ENCODE measurements around the gene EVC2. TPM values are rescaled to one million over a fixed set of nuclear protein-coding genes. Genes with fewer than 3 reads are reported as not detected.
A peak's percentile ranks its signal among the peaks of the same experiment; 100 is the strongest.

Gene EVC2
- total and polyA plus RNA-seq, 2 of the 4 experiments (the other 2 are of a cell fraction), result 2.7 to 5.9 TPM

DNA sequence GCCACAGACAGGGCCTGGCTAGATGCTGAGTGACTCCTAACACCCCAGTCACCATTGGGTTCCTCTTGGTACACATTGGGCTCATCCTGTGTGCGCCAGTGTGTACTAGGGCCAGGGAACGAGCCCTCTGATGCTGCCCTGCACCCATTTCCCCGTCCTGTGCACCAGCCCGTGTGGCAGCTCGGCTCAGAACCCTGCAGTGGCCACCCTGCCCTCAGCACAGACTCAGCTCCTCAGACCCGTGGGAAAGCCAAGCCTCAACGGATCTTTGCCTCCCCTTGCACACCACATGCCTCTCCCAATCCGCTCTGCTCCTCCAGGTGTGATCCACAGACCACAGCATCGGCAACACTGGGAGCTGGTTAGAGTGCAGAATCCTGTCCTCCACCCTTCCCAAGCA lies 41.2 kb upstream of the EVC2 start:
- CTCF ChIA-PET, result no interaction called here
- 93% methylated on average over 5 of the region's 9 CpGs; no CpG with 5 or more reads in 1 of the 2 experiments for WGBS, 2 experiments (ENCODE audit: extremely low coverage in 2 of 2, insufficient read length in 1 of 2)
- H4K5ac ChIP-seq (ENCODE audit: low read depth, low read length), result peak overlapping the region; percentile 5; the same call in 1 of the 2 replicates
- in situ Hi-C loops (cut with MboI; ENCODE audit: low sequenced_read_pairs), result no loop called here
- POLR2A ChIA-PET (ENCODE audit: unreplicated experiment), result no interaction called here
- no TSS peak for BruUV-seq (replicated peaks)
- peak overlapping the region; percentile 93; the same call in 2 of the 3 replicates for H2BK15ac ChIP-seq (ENCODE audit: low read depth, low read length)
- peaks cover 12% of the 10 kb centered on the region for H4K20me1 ChIP-seq (ENCODE audit: insufficient read depth, low read length)
- H3K4me1 ChIP-seq (ENCODE audit: control insufficient read depth, insufficient read depth, low read length), result peaks cover 57% of the 10 kb centered on the region
- intact Hi-C loops (cut with micrococcal nuclease), result loop anchor here (5.0 kb wide), 1 partner anchor 43 kb away; no protein-coding TSS in a partner anchor
- H3K9me1 ChIP-seq (ENCODE audit: insufficient read depth, low read length), result peaks cover 57% of the 10 kb centered on the region
- H3K79me1 ChIP-seq (ENCODE audit: low read depth in 1 of 2, low read length in 2 of 2), result peaks cover 12 to 65% of the 10 kb centered on the region in 2 experiments
- ATAC-seq (ENCODE audit: low read depth) (no peak), DNase-seq (no peak)
- no peak overlapping the region for H3K4me2 ChIP-seq (ENCODE audit: low read depth, low read length)
- no peak overlapping the region for H3K9ac ChIP-seq (ENCODE audit: low read depth, low read length)
- peaks cover 45% of the 10 kb centered on the region for H3K36me3 ChIP-seq (ENCODE audit: control insufficient read depth, insufficient read depth, low read length)
- H2BK5ac ChIP-seq (ENCODE audit: low read depth, low read length, poor library complexity, severe bottlenecking), result peak overlapping the region; percentile 80
- peak overlapping the region; percentile 72 for H3K4ac ChIP-seq (ENCODE audit: low read depth, low read length)
- 0 out of 2 replicates have a peak overlapping the region, but pooled peaks have one; percentile 1 for H3K27ac ChIP-seq (ENCODE audit: insufficient read depth, low read length)
- H3K56ac ChIP-seq (ENCODE audit: extremely low read depth, insufficient read depth, low read length), result no peak overlapping the region; the same call in 1 of the 2 replicates
- H3K9me3 ChIP-seq (ENCODE audit: control insufficient read depth, insufficient read depth, low read length), result no peaks in the 10 kb centered on the region
- peak overlapping the region; percentile 62 for H2BK120ac ChIP-seq (ENCODE audit: low read depth, low read length)
- peak overlapping the region; percentile 91 for H2AK9ac ChIP-seq (replicated peaks; ENCODE audit: low read depth, low read length, poor library complexity)
- peak overlapping the region; percentile 17 for H2AFZ ChIP-seq (replicated peaks; ENCODE audit: low read length, poor library complexity)
- peak overlapping the region in 1 of 2 experiments; percentile 48; a peak in 1 of 4 replicates for H4K8ac ChIP-seq (ENCODE audit: low read depth in 2 of 2, low read length in 2 of 2)
- peak overlapping the region; percentile 42; the same call in 1 of the 2 replicates for H3K14ac ChIP-seq (replicated peaks; ENCODE audit: low read depth, low read length)
- no peaks in the 10 kb centered on the region for H3K27me3 ChIP-seq (ENCODE audit: control insufficient read depth, insufficient read depth, low read length)
- peak overlapping the region; percentile 6 for H3K18ac ChIP-seq (ENCODE audit: low read depth, low read length)
- H2BK20ac ChIP-seq (ENCODE audit: low read depth, low read length), result peak overlapping the region; percentile 79
- H3K23ac ChIP-seq (ENCODE audit: low read depth, low read length), result peak overlapping the region; percentile 13; the same call in 1 of the 2 replicates
- H2AK5ac ChIP-seq (ENCODE audit: low read depth, low read length), result peak overlapping the region; percentile 98
- H4K91ac ChIP-seq (ENCODE audit: insufficient read depth, low read depth, low read length), result peak overlapping the region; percentile 79
- dilution Hi-C loops (cut with HindIII; ENCODE audit: low sequenced_read_pairs, unreplicated experiment), result no loop called here
- H3K4me3 ChIP-seq (ENCODE audit: insufficient read depth, low read depth, low read length), result no peak overlapping the region
- TF ChIP-seq NFE2L2 (IDR thresholded peaks at IDR 0.05; ENCODE audit: low read depth, low read length) (no peak), MAZ (IDR thresholded peaks at IDR 0.05; ENCODE audit: borderline replicate concordance, low read depth, low read length) (no peak), SMC3 (IDR thresholded peaks at IDR 0.05; ENCODE audit: low read depth, low read length) (no peak), MAFK (IDR thresholded peaks at IDR 0.05; ENCODE audit: low read depth, low read length) (no peak), CHD1 (IDR thresholded peaks at IDR 0.05; ENCODE audit: low read depth, low read length) (no peak), FOS (IDR thresholded peaks at IDR 0.05; ENCODE audit: low read depth, low read length) (no peak), RFX5 (IDR thresholded peaks at IDR 0.05; ENCODE audit: low read depth, low read length) (no peak), RCOR1 (IDR thresholded peaks at IDR 0.05; ENCODE audit: insufficient replicate concordance, low read length) (no peak), CEBPB (IDR thresholded peaks at IDR 0.05; ENCODE audit: low read depth, low read length) (no peak), MXI1 (IDR thresholded peaks at IDR 0.05; ENCODE audit: borderline replicate concordance, low read depth, low read length) (no peak), ELK1 (IDR thresholded peaks at IDR 0.05; ENCODE audit: borderline replicate concordance, low read depth, low read length) (no peak), RAD21 (IDR thresholded peaks at IDR 0.05; ENCODE audit: low read length) (no peak)
- TF ChIP-seq, protein P1, sequence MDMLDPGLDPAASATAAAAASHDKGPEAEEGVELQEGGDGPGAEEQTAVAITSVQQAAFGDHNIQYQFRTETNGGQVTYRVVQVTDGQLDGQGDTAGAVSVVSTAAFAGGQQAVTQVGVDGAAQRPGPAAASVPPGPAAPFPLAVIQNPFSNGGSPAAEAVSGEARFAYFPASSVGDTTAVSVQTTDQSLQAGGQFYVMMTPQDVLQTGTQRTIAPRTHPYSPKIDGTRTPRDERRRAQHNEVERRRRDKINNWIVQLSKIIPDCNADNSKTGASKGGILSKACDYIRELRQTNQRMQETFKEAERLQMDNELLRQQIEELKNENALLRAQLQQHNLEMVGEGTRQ (IDR thresholded peaks at IDR 0.05; ENCODE audit: low read depth, low read length), result no peak

Measured in IMR-90 (cell line).